ENCODE results near the gene AP2A1.

AP2A1 gene

DNA sequence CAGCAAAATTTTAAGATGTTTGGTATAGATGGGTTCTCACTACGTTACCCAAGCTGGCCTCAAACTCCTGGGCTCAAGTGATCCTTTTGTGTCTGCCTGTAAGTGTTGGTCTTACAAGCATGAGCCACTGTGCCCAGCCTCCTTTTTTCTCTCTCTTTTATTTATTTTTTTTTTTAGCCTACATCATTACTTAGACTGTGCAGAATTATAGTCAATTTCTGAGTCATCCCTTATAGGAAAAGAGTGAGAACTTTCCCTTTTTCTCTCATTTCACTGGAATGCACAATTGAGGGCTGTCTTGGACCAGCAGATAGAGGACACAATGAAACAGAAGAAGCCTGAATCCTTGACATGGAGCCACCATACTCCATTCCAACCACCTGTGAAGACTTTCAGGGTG is 17.0 kb upstream of the AP2A1 start:
- H3K4me3 ChIP-seq (replicated peaks in 1 of 2; ENCODE audit: low read depth in 2 of 2, low read length in 2 of 2), result no peak overlapping the region
- TF ChIP-seq, protein P1, sequence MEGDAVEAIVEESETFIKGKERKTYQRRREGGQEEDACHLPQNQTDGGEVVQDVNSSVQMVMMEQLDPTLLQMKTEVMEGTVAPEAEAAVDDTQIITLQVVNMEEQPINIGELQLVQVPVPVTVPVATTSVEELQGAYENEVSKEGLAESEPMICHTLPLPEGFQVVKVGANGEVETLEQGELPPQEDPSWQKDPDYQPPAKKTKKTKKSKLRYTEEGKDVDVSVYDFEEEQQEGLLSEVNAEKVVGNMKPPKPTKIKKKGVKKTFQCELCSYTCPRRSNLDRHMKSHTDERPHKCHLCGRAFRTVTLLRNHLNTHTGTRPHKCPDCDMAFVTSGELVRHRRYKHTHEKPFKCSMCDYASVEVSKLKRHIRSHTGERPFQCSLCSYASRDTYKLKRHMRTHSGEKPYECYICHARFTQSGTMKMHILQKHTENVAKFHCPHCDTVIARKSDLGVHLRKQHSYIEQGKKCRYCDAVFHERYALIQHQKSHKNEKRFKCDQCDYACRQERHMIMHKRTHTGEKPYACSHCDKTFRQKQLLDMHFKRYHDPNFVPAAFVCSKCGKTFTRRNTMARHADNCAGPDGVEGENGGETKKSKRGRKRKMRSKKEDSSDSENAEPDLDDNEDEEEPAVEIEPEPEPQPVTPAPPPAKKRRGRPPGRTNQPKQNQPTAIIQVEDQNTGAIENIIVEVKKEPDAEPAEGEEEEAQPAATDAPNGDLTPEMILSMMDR (IDR thresholded peaks at IDR 0.05; ENCODE audit: low read depth, low read length), result no peak
- DNase-seq (ENCODE audit: low read depth in 2 of 2), result no peak

DNA sequence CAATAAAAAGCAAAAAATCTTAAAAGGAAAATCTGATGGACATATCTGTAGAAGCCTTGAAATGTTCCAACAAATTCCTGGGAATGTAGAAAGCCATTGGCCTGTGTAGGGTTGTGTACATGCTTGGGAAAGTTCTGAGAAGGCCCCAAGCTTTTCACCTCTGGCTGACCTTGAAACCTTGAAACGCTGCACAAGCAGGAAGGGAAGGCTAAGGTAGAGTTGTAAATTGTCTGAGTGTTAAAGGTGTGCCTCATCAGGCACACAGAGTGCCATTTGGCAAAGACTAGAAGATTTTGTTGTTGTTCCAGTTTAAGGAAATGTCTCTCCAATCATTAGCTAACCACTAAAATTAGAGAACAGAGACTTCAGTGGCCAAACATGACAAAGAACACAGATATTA is 14.1 kb upstream of the AP2A1 start:
- TF ChIP-seq, protein P1 (IDR thresholded peaks at IDR 0.05; ENCODE audit: low read depth, low read length), result no peak
- DNase-seq (ENCODE audit: low read depth in 2 of 2), result no peak

DNA sequence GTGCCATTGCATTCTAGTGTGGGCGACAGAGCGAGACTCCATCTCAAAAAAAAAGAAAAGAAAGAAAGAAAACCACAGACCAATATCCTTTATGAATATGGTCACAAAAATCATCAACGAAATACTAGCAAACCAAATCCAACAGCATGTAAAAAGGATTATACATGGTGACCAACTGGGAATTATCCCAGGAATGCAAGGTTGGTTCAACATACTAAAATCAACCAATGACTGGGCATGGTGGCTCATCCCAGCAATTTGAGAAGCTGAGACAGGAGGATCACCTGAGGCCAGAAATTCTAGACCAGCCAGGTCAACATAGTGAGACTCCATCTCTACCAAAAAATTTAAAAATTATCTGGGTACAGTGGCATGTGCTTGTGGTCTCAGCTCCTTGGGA is 10.8 kb upstream of the AP2A1 start:
- H3K4me3 ChIP-seq (replicated peaks in 1 of 2; ENCODE audit: low read depth in 2 of 2, low read length in 2 of 2), result no peak overlapping the region
- DNase-seq (ENCODE audit: low read depth in 2 of 2), result no peak
- TF ChIP-seq, protein P1 (IDR thresholded peaks at IDR 0.05; ENCODE audit: low read depth, low read length), result no peak

More for the DNA sequence above, 14.1 kb upstream of the AP2A1 start:
- H3K4me3 ChIP-seq (replicated peaks in 1 of 2; ENCODE audit: low read depth in 2 of 2, low read length in 2 of 2), result no peak overlapping the region

DNA sequence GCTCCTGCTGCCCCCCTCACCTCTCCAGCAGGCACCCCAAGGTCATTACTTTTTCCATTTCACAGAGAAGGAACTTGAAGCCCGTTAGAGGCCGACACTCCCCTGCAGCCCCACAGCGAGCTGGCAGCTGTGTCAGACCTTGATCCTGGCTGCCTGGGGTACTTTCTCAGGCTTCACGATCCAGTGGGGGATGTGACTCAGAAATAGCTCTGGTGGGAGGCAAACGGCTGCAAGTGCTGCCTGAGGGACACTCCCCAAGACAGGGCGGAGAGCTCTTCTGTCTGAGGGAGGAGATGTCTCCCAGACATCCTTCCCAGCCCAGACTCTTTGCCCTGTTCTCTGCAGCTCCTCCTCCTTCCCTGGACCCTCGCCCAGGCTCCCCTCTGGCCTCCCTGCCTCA is 8.5 kb upstream of the AP2A1 start:
- no peak overlapping the region for H3K4me3 ChIP-seq (replicated peaks in 1 of 2; ENCODE audit: low read depth in 2 of 2, low read length in 2 of 2)
- peak; percentile 68 to 76 for DNase-seq (ENCODE audit: low read depth in 2 of 2)
- TF ChIP-seq, protein P1 (IDR thresholded peaks at IDR 0.05; ENCODE audit: low read depth, low read length), result no peak

DNA sequence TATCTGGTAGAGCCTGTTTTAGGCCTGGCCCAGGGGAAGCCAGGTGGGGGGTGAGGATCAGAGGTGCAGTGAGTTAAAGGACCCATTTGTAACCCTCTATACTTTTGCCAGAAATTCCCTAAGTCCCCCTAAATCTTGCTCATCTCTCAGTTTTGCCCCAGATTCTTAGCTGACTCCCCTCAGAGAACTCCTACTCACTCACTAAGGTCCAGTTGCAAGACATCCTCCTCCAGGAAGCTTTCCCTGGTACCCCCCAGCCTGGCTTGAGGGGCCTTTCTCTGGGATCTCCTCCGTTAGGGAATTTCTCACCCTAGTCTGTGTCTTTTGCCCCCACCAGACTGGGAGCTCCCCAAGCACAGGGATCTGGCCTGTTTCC is 5.6 kb upstream of the AP2A1 start:
- DNase-seq (ENCODE audit: low read depth in 2 of 2), result no peak
- TF ChIP-seq, protein P1 (IDR thresholded peaks at IDR 0.05; ENCODE audit: low read depth, low read length), result no peak
- no peak overlapping the region for H3K4me3 ChIP-seq (replicated peaks in 1 of 2; ENCODE audit: low read depth in 2 of 2, low read length in 2 of 2)

DNA sequence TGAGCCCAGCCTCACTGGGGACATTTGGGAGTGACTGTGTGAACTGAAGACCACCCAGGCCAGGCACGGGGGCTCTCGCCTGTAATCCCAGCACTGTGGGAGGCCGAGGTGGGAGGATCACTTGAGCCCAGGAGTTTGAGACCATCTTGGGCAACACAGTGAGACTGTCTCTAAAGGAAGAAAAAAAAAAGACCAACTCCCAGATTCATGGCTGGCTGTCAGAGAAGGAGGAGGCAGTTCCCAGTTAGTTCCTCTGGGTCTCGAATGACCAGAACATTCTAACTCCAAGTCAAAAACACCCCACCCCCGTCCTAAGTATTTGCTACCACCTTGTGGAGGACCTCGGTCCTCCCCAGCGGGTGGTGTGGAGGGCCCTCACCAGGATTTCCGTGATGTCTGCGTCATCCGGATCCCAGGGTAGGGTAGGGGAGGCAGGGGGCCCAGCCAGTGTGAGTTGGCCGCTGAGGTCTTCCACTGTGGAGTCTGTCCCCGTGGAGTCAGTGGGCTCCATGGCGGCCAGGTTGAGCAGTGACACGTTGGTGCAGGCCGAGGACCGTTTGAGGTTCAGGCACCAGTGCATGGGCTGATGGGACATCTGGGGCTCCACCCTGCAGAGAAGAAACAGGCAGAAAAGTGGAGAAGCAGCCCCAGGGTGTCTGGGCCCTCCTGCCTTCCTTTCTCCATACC is 5.0 kb upstream of the AP2A1 start:
- peak; percentile 71 to 86 for DNase-seq (ENCODE audit: low read depth in 2 of 2)
- TF ChIP-seq, protein P1 (IDR thresholded peaks at IDR 0.05; ENCODE audit: low read depth, low read length), result peak; percentile 39
- H3K4me3 ChIP-seq (replicated peaks in 1 of 2; ENCODE audit: low read depth in 2 of 2, low read length in 2 of 2), result no peak overlapping the region

DNA sequence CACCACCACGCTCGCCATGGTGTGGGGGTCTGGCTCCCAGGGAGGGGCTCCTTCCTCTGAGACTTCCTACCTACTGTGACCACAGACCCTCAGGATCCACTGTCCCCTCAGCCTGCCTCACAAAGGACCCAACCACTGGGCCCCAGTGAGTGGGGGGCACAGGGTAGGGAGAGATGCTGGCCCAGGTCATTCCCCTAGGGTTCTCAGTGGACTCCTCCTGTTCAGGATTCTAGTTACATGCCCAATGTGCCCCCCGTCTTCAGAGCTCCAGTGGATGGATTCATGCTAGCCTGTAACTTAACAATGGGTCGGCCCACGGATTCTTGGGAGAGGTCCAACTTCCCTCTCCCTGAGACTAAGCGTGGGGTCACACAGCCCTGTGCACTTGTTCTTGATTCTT is 3.6 kb upstream of the AP2A1 start, which contains the start of gene TSKS:
TSS of gene TSKS (minus strand) at position 77 of the 400 bp plus-strand sequence. CDS start at position 18, 59 bp downstream.
- DNase-seq (ENCODE audit: low read depth in 2 of 2), result no peak
- TF ChIP-seq, protein P1 (IDR thresholded peaks at IDR 0.05; ENCODE audit: low read depth, low read length), result no peak
- H3K4me3 ChIP-seq (replicated peaks in 1 of 2; ENCODE audit: low read depth in 2 of 2, low read length in 2 of 2), result no peak within 1 kb of the TSS
